DND-41 (cell line): ENCODE data around the gene NOVA1.

Source experiments
- ATAC-seq: fragments of 200-7000 bp; cut with Tn5 transposase; 3 replicates; pipeline ENCODE4 v1.9.1; 2021; ENCODE audit warnings: low read depth; ENCODE audit not compliant: insufficient read depth
- DNase-seq: peaks from one replicate; pipeline ENCODE4 v3.0.0-alpha.2; 2020
- H2AFZ ChIP-seq: 2 replicates; pipeline ENCODE4 v1.6.0; 2012; ENCODE audit warnings: low read depth, low read length
- H3K27ac ChIP-seq: 2 replicates; pipeline ENCODE4 v1.5.1; 2012; ENCODE audit warnings: low read length, inconsistent platforms
- H3K27me3 ChIP-seq: fragments of 200-600 bp; sonication (generic); 2 replicates; pipeline ENCODE4 v1.6.0; 2012; ENCODE audit warnings: low read length, mild to moderate bottlenecking, inconsistent platforms; ENCODE audit not compliant: insufficient read depth, poor library complexity
- H3K36me3 ChIP-seq: 2 replicates; pipeline ENCODE4 v1.5.1; 2012; ENCODE audit warnings: low read length, inconsistent platforms; ENCODE audit not compliant: insufficient read depth
- H3K4me1 ChIP-seq: 2 replicates; pipeline ENCODE4 v1.5.1; 2012; ENCODE audit warnings: mild to moderate bottlenecking, low read length; ENCODE audit not compliant: insufficient read depth
- H3K4me2 ChIP-seq: 2 replicates; pipeline ENCODE4 v1.6.0; 2012; ENCODE audit warnings: mild to moderate bottlenecking, moderate library complexity, low read length, inconsistent platforms; ENCODE audit not compliant: insufficient read depth
- H3K4me3 ChIP-seq, 2 experiments: fragments of 200-600 bp in 1 of 2; shearing (Covaris generic) in 1 of 2; 2 replicates each; pipeline ENCODE4 v1.5.1; 2012 to 2016; ENCODE audit warnings: inconsistent platforms in 2 of 2, low read length in 2 of 2, mild to moderate bottlenecking in 2 of 2, low read depth in 1 of 2, moderate library complexity in 1 of 2
- H3K79me2 ChIP-seq: 2 replicates; pipeline ENCODE4 v1.6.0; 2012; ENCODE audit warnings: low read length, inconsistent platforms; ENCODE audit not compliant: insufficient read depth
- H3K9ac ChIP-seq: 2 replicates; pipeline ENCODE4 v1.6.0; 2012; ENCODE audit warnings: low read depth, mild to moderate bottlenecking, inconsistent platforms, low read length, moderate library complexity
- H3K9me3 ChIP-seq: 2 replicates; pipeline ENCODE4 v1.5.1; 2012; ENCODE audit warnings: low read length, moderate library complexity, mild to moderate bottlenecking, inconsistent platforms; ENCODE audit not compliant: insufficient read depth, severe bottlenecking
- H4K20me1 ChIP-seq: 2 replicates; pipeline ENCODE4 v1.6.0; 2012; ENCODE audit warnings: low read length; ENCODE audit not compliant: insufficient read depth
- EZH2 ChIP-seq: IDR thresholded peaks from 3 replicates; pipeline ENCODE4 v1.6.1; 2012; ENCODE audit warnings: borderline replicate concordance, low read depth, mild to moderate bottlenecking, moderate library complexity, low read length, inconsistent platforms; ENCODE audit not compliant: severe bottlenecking
- TF ChIP-seq, protein P1 (sequence below): IDR thresholded peaks from 2 replicates; pipeline ENCODE4 v1.5.1; 2012; ENCODE audit warnings: borderline replicate concordance, low read length, moderate library complexity, mild to moderate bottlenecking; ENCODE audit not compliant: poor library complexity, severe bottlenecking; ENCODE audit errors: extremely low read depth

NOVA1 gene

GRCh38 chr14:26602902-26603301 is 5.1 kb upstream of the NOVA1 start:
- Histone ChIP-seq H2AFZ (no peak overlapping the region), H3K9ac (no peak overlapping the region), H3K9me3 (no peaks in the 10 kb centered on the region), H3K4me2 (no peak overlapping the region), H3K27me3 (no peaks in the 10 kb centered on the region), H3K79me2 (no peaks in the 10 kb centered on the region), H3K4me3 (no peak overlapping the region), H3K4me1 (no peaks in the 10 kb centered on the region), H3K36me3 (no peaks in the 10 kb centered on the region), H4K20me1 (no peaks in the 10 kb centered on the region), H3K27ac (no peak overlapping the region)
- no peak for TF ChIP-seq EZH2
- TF ChIP-seq, protein P1, sequence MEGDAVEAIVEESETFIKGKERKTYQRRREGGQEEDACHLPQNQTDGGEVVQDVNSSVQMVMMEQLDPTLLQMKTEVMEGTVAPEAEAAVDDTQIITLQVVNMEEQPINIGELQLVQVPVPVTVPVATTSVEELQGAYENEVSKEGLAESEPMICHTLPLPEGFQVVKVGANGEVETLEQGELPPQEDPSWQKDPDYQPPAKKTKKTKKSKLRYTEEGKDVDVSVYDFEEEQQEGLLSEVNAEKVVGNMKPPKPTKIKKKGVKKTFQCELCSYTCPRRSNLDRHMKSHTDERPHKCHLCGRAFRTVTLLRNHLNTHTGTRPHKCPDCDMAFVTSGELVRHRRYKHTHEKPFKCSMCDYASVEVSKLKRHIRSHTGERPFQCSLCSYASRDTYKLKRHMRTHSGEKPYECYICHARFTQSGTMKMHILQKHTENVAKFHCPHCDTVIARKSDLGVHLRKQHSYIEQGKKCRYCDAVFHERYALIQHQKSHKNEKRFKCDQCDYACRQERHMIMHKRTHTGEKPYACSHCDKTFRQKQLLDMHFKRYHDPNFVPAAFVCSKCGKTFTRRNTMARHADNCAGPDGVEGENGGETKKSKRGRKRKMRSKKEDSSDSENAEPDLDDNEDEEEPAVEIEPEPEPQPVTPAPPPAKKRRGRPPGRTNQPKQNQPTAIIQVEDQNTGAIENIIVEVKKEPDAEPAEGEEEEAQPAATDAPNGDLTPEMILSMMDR, result no peak
- no peak for ATAC-seq
- no peak for DNase-seq

- Histone ChIP-seq H3K27me3 (no peaks in the 10 kb centered on the region), H3K9me3 (no peaks in the 10 kb centered on the region), H3K36me3 (no peaks in the 10 kb centered on the region), H3K27ac (no peak overlapping the region), H2AFZ (no peak overlapping the region), H4K20me1 (no peaks in the 10 kb centered on the region), H3K4me1 (no peaks in the 10 kb centered on the region), H3K9ac (no peak overlapping the region), H3K4me2 (no peak overlapping the region), H3K79me2 (no peaks in the 10 kb centered on the region), H3K4me3 (no peak overlapping the region)
- TF ChIP-seq, protein P1, result no peak
- TF ChIP-seq EZH2, result no peak
- ATAC-seq, result no peak
- DNase-seq, result no peak
Observed at GRCh38 chr14:26601856-26602255, 4.0 kb upstream of the NOVA1 start.

DNA sequence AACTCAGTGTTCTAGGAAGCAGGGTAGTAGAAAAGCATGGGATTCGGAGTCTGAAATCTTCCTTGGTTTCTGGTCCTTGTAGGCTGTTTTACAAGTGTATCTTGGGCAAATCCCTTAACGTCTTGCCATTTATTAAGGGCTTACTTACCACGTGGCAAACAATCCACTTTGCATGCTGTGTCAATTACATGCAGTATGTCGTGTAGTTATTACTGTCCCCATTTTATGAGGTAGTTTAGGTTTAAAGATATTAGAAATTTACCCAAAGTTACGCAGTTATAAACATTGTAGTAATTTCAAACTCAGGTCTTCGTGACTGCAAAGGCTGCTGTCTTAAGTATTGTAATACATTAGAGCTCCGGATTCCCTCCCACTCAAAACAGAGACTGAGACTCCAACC is 1.5 kb upstream of the NOVA1 start:
- Histone ChIP-seq H3K9me3 (no peaks in the 10 kb centered on the region), H3K27ac (no peak overlapping the region), H3K9ac (no peak overlapping the region), H4K20me1 (no peaks in the 10 kb centered on the region), H3K36me3 (no peaks in the 10 kb centered on the region), H3K79me2 (no peaks in the 10 kb centered on the region), H3K4me2 (no peak overlapping the region), H3K27me3 (no peaks in the 10 kb centered on the region), H3K4me1 (no peaks in the 10 kb centered on the region), H3K4me3 (no peak overlapping the region), H2AFZ (no peak overlapping the region)
- TF ChIP-seq, protein P1, result no peak
- TF ChIP-seq EZH2, result no peak
- DNase-seq (no peak), ATAC-seq (no peak)

DNA sequence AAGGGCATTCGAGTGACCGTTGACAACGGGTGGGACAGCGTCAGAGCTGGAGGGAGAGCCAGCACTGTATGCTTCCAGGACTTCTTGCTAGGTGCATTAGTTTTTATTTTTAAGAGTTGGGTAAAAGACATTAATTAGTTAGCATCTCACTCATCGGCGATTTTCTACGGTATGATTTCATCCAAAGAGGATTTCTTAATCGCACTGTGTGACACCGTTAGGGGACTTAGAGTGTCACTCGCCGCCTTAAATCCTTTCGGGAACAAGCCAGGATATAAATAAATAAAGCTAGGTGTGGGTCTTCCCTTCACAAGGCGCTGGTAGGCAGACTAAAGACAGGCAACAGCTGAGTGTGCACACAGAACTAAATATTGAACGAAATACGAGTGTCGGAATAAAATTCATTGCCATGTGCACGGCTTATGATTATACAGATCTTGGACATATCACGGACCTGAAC is 869 bp upstream of the NOVA1 start:
- Histone ChIP-seq H3K27ac (no peak overlapping the region), H4K20me1 (no peaks in the 10 kb centered on the region), H3K9me3 (no peaks in the 10 kb centered on the region), H3K4me3 (no peak overlapping the region), H2AFZ (no peak overlapping the region), H3K27me3 (no peaks in the 10 kb centered on the region), H3K79me2 (no peaks in the 10 kb centered on the region), H3K4me2 (no peak overlapping the region), H3K4me1 (no peaks in the 10 kb centered on the region), H3K9ac (no peak overlapping the region), H3K36me3 (no peaks in the 10 kb centered on the region)
- ATAC-seq, result no peak
- TF ChIP-seq, protein P1, result no peak
- TF ChIP-seq EZH2, result no peak
- DNase-seq, result no peak
